Activated CD4-positive, alpha-beta T cell treated with anti-CD3 and anti-CD28 coated beads, Interleukin-2, amount 10 ng/mL, durations not matched to agents 7 days and 5 days (primary cell): Measurements from ENCODE around the gene RUBCN. TPM values are rescaled to one million over a fixed set of nuclear protein-coding genes. Genes with fewer than 3 reads are reported as not detected.
"Not testable (repeated sequence)": the region's sequence is repeated elsewhere in the genome, so short reads cannot be mapped to it uniquely, and the experiment has no call there.

Source experiments
- CTCF ChIA-PET: fragments of 350-600 bp; sonication (Branson Sonifier 250); formaldehyde crosslinking; loops from one replicate; lab custom pipeline; 2021; ENCODE audit warnings: antibody characterized with exemption; lab: Charles Lee
- POLR2A ChIA-PET: fragments of 350-600 bp; sonication (Branson Sonifier 250); formaldehyde crosslinking; loops from one replicate; lab custom pipeline; 2021; ENCODE audit warnings: antibody characterized with exemption; lab: Charles Lee
- DNase-seq: peaks from one replicate; pipeline ENCODE4 v3.0.0-alpha.2; 2020
- H3K27ac Mint-ChIP-seq: one replicate; pipeline ENCODE4 v1.8.0; 2021; ENCODE audit warnings: mild to moderate bottlenecking, moderate library complexity, mixed read lengths
- H3K27me3 Mint-ChIP-seq: one replicate; pipeline ENCODE4 v1.8.0; 2021; ENCODE audit warnings: mixed read lengths
- H3K36me3 Mint-ChIP-seq: one replicate; pipeline ENCODE4 v1.8.0; 2021; ENCODE audit warnings: low read depth, mixed read lengths
- H3K4me1 Mint-ChIP-seq: one replicate; pipeline ENCODE4 v1.8.0; 2021; ENCODE audit warnings: mixed read lengths
- H3K4me3 Mint-ChIP-seq: one replicate; pipeline ENCODE4 v1.8.0; 2021; ENCODE audit warnings: mild to moderate bottlenecking, moderate library complexity, mixed read lengths
- H3K9me3 Mint-ChIP-seq: one replicate; pipeline ENCODE4 v1.8.0; 2021; ENCODE audit warnings: mixed read lengths
- total RNA-seq, 2 experiments: library from RNA; stranded (reverse); gene quantifications; one replicate each; pipeline ENCODE4 v1.2.3, GENCODE V29; 2021

Gene RUBCN
- total RNA-seq, 2 experiments from 2014 or later: 43.3 to 44.5 TPM

- H3K4me1 Mint-ChIP-seq: peaks cover 36% of the 10 kb centered on the region
- H3K27ac Mint-ChIP-seq: peak overlapping the region; percentile 81
- peaks cover 16% of the 10 kb centered on the region for H3K36me3 Mint-ChIP-seq
- CTCF ChIA-PET, H3K4me3 Mint-ChIP-seq, DNase-seq, POLR2A ChIA-PET, H3K27me3 Mint-ChIP-seq, H3K9me3 Mint-ChIP-seq: not testable (repeated sequence)
Observed at GRCh38 chr3:197730770-197731169, 5.9 kb downstream of the RUBCN start.

- CTCF ChIA-PET: interaction anchor here (0.6 to 1.2 kb wide), 4 partner anchors 9 to 544 kb away, joined by 3 to 5 read pairs (median 4); no protein-coding TSS in a partner anchor
- Mint-ChIP-seq H3K27me3 (no peaks in the 10 kb centered on the region), H3K36me3 (peaks cover 16% of the 10 kb centered on the region), H3K4me3 (no peak overlapping the region), H3K9me3 (no peaks in the 10 kb centered on the region), H3K27ac (no peak overlapping the region), H3K4me1 (peaks cover 30% of the 10 kb centered on the region)
- DNase-seq: no peak
- POLR2A ChIA-PET: no interaction called here
Observed at GRCh38 chr3:197730200-197730599, 6.5 kb downstream of the RUBCN start.

DNA sequence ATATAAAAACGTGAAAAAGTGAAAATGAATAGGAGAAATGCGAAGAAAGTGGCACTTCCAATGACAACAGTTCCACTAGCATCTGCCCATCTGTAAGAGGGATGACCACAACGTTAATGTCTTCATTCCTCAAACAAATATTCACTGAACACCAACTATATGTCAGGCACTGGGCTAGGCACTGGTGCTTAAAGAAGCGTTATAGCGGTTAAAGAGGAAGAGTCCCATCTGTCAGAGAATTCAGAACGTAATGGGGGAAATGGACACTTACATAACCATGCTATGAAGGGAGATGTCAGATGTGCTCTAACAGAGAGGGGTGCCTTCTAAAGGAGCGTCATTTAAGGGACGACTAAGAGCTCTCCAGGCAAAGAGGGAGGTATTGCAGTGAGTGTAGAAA, 8.2 kb downstream of the RUBCN start:
- Mint-ChIP-seq H3K4me1 (peaks cover 20% of the 10 kb centered on the region), H3K27me3 (no peaks in the 10 kb centered on the region), H3K36me3 (peaks cover 12% of the 10 kb centered on the region), H3K9me3 (no peaks in the 10 kb centered on the region), H3K27ac (no peak overlapping the region), H3K4me3 (no peak overlapping the region)
- ChIA-PET POLR2A (no interaction called here), CTCF (no interaction called here)
- DNase-seq: no peak

DNA sequence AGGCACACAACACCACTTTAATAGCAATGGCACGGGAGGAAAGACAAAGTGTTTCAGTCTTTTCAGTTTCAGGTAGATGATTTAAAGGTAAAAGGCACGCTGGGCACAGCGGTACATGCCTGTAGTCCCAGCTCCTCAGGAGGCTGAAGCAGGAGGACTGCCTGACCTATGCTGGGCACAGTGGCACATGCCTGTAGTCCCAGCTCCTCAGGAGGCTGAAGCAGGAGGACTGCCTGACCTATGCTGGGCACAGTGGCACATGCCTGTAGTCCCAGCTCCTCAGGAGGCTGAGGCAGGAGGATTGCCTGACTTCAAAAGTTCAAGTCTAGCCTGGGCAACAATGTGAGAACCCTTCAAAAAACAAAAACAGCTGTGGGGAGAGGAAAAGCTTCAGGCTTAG, 8.8 kb downstream of the RUBCN start:
- H3K4me3 Mint-ChIP-seq, POLR2A ChIA-PET, CTCF ChIA-PET, H3K27me3 Mint-ChIP-seq, H3K27ac Mint-ChIP-seq, H3K9me3 Mint-ChIP-seq, DNase-seq: not testable (repeated sequence)
- H3K4me1 Mint-ChIP-seq: peaks cover 20% of the 10 kb centered on the region
- peaks cover 17% of the 10 kb centered on the region for H3K36me3 Mint-ChIP-seq

- Mint-ChIP-seq H3K36me3 (peaks cover 30% of the 10 kb centered on the region), H3K27me3 (no peaks in the 10 kb centered on the region), H3K9me3 (peaks cover 9% of the 10 kb centered on the region), H3K27ac (no peak overlapping the region), H3K4me3 (no peak overlapping the region), H3K4me1 (peaks cover 2% of the 10 kb centered on the region)
- ChIA-PET CTCF (interaction anchor here (0.9 to 1.6 kb wide), 2 partner anchors 10 to 13 kb away, joined by 3 to 4 read pairs; no protein-coding TSS in a partner anchor), POLR2A (no interaction called here)
- DNase-seq: no peak
Observed at GRCh38 chr3:197722734-197723133, 14.0 kb downstream of the RUBCN start.

DNA sequence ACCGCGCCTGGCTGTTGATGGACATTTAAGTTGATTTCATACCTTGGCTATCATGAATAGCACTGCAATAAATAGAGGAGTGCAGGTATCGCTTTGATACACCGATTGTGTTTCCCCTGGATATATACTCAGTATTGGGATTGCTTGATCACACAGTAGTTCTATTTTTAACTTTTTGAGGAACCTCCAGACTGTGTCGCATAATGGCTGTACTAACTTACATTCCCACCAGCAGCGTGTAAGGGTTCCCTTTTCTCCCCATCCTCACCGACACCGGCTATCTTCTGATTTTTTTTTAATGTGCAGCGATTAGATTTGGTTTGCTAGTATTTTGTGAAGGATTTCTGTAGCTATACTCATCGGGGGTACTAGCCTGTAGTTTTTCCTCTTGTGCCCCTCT, 16.0 kb downstream of the RUBCN start:
- ChIA-PET CTCF (interaction anchor here (0.8 kb wide), 1 partner anchor 9 kb away, joined by 3 read pairs; no protein-coding TSS in a partner anchor), POLR2A (no interaction called here)
- peaks cover 9% of the 10 kb centered on the region for H3K9me3 Mint-ChIP-seq
- H3K27ac Mint-ChIP-seq: no peak overlapping the region
- H3K4me3 Mint-ChIP-seq: no peak overlapping the region
- no peaks in the 10 kb centered on the region for H3K27me3 Mint-ChIP-seq
- DNase-seq: no peak
- H3K36me3 Mint-ChIP-seq: peaks cover 45% of the 10 kb centered on the region
- H3K4me1 Mint-ChIP-seq: peaks cover 9% of the 10 kb centered on the region

DNA sequence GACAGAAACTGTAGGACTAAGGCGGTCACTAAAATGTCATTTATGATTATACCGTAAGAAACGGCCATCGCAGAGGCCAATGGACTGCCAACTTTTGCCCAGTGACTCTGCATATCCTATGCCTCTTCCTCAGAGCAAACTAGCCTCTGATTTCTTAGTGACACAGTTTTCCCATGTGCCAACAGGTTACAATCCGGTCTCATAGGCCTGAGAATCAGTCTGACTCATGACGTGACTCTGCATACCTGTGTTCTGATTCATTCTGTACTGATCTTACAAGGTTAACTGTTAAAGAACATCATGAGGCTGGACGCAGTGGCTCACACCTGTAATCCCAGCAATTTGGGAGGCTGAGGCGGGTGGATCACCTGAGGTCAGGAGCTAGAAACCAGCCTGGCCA, 17.8 kb downstream of the RUBCN start:
- DNase-seq: no peak
- Mint-ChIP-seq H3K4me1 (peaks cover 18% of the 10 kb centered on the region), H3K36me3 (peaks cover 55% of the 10 kb centered on the region), H3K9me3 (peaks cover 9% of the 10 kb centered on the region), H3K4me3 (no peak overlapping the region), H3K27ac (no peak overlapping the region), H3K27me3 (no peaks in the 10 kb centered on the region)
- ChIA-PET CTCF (no interaction called here), POLR2A (no interaction called here)

DNA sequence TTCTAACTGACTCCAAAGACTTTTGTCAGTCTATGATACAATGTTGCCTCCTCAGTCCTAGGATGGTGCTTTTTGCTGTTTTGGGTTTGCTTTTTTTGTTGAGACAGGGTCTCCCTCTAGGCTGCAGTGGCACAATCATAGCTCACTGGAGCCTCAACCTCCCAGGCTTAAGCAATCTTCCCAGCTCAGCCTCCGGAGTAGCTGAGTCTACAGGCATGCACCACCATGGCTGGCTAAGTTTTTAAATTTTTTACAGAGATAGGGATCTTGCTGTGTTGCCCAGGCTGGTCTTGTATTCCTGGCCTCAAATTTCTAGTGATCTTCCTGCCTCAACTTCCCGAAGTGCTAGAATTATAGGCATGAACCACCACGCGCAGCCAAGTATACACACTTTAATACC, 22.5 kb downstream of the RUBCN start:
- Mint-ChIP-seq H3K4me3 (no peak overlapping the region), H3K4me1 (peaks cover 38% of the 10 kb centered on the region), H3K36me3 (peaks cover 43% of the 10 kb centered on the region), H3K9me3 (no peaks in the 10 kb centered on the region), H3K27ac (peak overlapping the region; percentile 46), H3K27me3 (no peaks in the 10 kb centered on the region)
- ChIA-PET CTCF (interaction anchor here (0.6 to 1.5 kb wide), 4 partner anchors 11 to 27 kb away, joined by 3 to 6 read pairs (median 5); no protein-coding TSS in a partner anchor), POLR2A (no interaction called here)
- no peak for DNase-seq

DNA sequence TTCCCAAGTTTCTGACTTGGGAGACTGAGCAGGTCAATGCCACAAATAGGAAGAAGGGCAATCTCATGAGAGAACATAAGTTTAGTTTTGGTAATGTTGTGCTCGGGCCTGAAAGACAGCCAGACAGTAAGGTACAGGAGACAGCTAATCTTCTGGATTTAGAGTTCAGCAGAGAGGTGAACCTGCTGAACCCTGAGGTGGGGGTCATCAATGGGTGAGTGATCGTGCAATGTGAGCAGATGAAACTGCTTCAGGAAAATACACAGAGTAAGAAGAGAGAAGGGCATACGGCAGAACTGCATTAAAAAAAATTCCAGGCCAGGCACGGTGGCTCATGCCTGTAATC, 23.3 kb downstream of the RUBCN start:
- H3K36me3 Mint-ChIP-seq: peaks cover 43% of the 10 kb centered on the region
- no peaks in the 10 kb centered on the region for H3K9me3 Mint-ChIP-seq
- ChIA-PET CTCF (interaction anchor here (1.2 to 2.1 kb wide), 4 partner anchors 10 to 31 kb away, joined by 3 to 6 read pairs (median 4); no protein-coding TSS in a partner anchor), POLR2A (no interaction called here)
- peak overlapping the region; percentile 99 for H3K27ac Mint-ChIP-seq
- H3K27me3 Mint-ChIP-seq: no peaks in the 10 kb centered on the region
- DNase-seq: no peak
- peaks cover 38% of the 10 kb centered on the region for H3K4me1 Mint-ChIP-seq
- no peak overlapping the region for H3K4me3 Mint-ChIP-seq

DNA sequence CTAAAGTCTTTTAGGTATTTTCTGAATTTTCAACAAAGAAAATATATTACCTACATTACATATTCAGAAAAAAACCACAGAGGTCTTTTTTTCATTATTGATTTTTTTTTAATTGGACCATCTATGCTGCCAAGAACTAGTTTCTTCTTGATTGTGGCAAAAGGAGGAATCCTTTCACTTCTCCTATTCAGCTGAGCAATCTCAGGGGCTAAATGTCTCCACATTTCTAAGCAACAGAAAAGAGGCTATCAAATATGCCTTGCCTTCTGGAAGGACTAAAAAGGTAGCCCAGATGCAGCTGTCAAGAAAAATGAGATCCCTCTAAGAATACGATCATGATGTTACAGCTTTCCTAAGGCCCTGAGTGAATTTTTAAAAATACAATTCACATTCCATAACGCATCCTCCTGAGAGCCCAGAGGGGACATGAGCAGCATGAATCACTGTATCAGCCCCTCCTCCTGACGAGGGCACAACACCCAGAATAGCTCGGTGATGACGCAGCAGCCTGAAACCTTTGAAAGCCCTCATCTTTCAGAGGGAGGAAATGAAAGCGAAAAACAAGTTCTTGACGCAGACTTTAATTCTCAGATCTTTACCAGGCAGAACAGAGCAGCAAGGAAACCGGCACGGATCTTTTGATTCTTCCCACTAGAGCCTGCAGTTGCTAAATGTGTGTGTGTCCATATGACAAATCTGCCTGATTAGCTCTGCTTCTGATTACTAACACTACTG, 24.6 kb downstream of the RUBCN start:
- H3K27ac Mint-ChIP-seq: peak overlapping the region; percentile 99
- H3K4me1 Mint-ChIP-seq: peaks cover 38% of the 10 kb centered on the region
- DNase-seq: peak; percentile 91
- peaks cover 33% of the 10 kb centered on the region for H3K36me3 Mint-ChIP-seq
- H3K9me3 Mint-ChIP-seq: no peaks in the 10 kb centered on the region
- no peaks in the 10 kb centered on the region for H3K27me3 Mint-ChIP-seq
- POLR2A ChIA-PET: interaction anchor here (0.6 to 1.0 kb wide), 2 partner anchors 82 to 84 kb away, joined by 3 to 4 read pairs; no protein-coding TSS in a partner anchor
- CTCF ChIA-PET: interaction anchor here (1.0 to 2.1 kb wide), 7 partner anchors 9 to 114 kb away, joined by 3 to 5 read pairs (median 3); no protein-coding TSS in a partner anchor
- peak overlapping the region; percentile 74 for H3K4me3 Mint-ChIP-seq

GRCh38 chr3:197710965-197711364, 25.7 kb downstream of the RUBCN start:
- H3K27ac Mint-ChIP-seq, POLR2A ChIA-PET: not testable (repeated sequence)

GRCh38 chr3:197709135-197709534, 27.6 kb downstream of the RUBCN start:
- ChIA-PET CTCF (no interaction called here), POLR2A (no interaction called here)
- no peaks in the 10 kb centered on the region for H3K27me3 Mint-ChIP-seq
- no peak overlapping the region for H3K27ac Mint-ChIP-seq
- no peaks in the 10 kb centered on the region for H3K9me3 Mint-ChIP-seq
- DNase-seq: no peak
- peaks cover 17% of the 10 kb centered on the region for H3K36me3 Mint-ChIP-seq
- peaks cover 23% of the 10 kb centered on the region for H3K4me1 Mint-ChIP-seq
- no peak overlapping the region for H3K4me3 Mint-ChIP-seq

More at GRCh38 chr3:197710965-197711364, 25.7 kb downstream of the RUBCN start:
- H3K9me3 Mint-ChIP-seq, H3K27me3 Mint-ChIP-seq, H3K4me3 Mint-ChIP-seq, DNase-seq: not testable (repeated sequence)
- CTCF ChIA-PET: interaction anchor here (1.5 kb wide), 2 partner anchors 38 to 112 kb away, joined by 3 to 5 read pairs; no protein-coding TSS in a partner anchor
- H3K36me3 Mint-ChIP-seq: peaks cover 25% of the 10 kb centered on the region
- H3K4me1 Mint-ChIP-seq: peaks cover 32% of the 10 kb centered on the region

- Mint-ChIP-seq H3K4me3 (no peak overlapping the region), H3K9me3 (no peaks in the 10 kb centered on the region), H3K27me3 (no peaks in the 10 kb centered on the region), H3K4me1 (peaks cover 3% of the 10 kb centered on the region), H3K36me3 (peaks cover 23% of the 10 kb centered on the region), H3K27ac (no peak overlapping the region)
- DNase-seq: no peak
- ChIA-PET POLR2A (no interaction called here), CTCF (no interaction called here)
Observed at GRCh38 chr3:197706658-197707057, 30.0 kb downstream of the RUBCN start.
